Activated CD4-positive, alpha-beta T cell treated with anti-CD3 and anti-CD28 coated beads for 36 hours (primary cell): ENCODE results near the gene ROPN1. TPM values are rescaled to one million over a fixed set of nuclear protein-coding genes. Genes with fewer than 3 reads are reported as not detected.

Experiments
- ATAC-seq: fragments of 200-7000 bp; cut with Tn5 transposase; one replicate; pipeline ENCODE4 v1.10.0; 2021; ENCODE audit warnings: mild to moderate bottlenecking, moderate library complexity
- CTCF ChIA-PET: fragments of 350-600 bp; sonication (Branson Sonifier 250); formaldehyde crosslinking; loops from one replicate; lab custom pipeline; 2021; ENCODE audit warnings: antibody characterized with exemption; lab: Charles Lee
- POLR2A ChIA-PET: fragments of 350-600 bp; sonication (Branson Sonifier 250); formaldehyde crosslinking; loops from one replicate; lab custom pipeline; 2021; ENCODE audit warnings: antibody characterized with exemption, inconsistent platforms; lab: Charles Lee
- DNase-seq: peaks from one replicate; pipeline ENCODE4 v3.0.0-alpha.2; 2020
- H3K27ac Mint-ChIP-seq: one replicate; pipeline ENCODE4 v1.8.0; 2021; ENCODE audit warnings: mixed read lengths
- H3K27me3 Mint-ChIP-seq: one replicate; pipeline ENCODE4 v1.8.0; 2021; ENCODE audit warnings: mixed read lengths
- H3K36me3 Mint-ChIP-seq: one replicate; pipeline ENCODE4 v1.8.0; 2021; ENCODE audit warnings: low read depth, mixed read lengths
- H3K4me1 Mint-ChIP-seq: one replicate; pipeline ENCODE4 v1.8.0; 2021; ENCODE audit warnings: mixed read lengths
- H3K4me3 Mint-ChIP-seq: one replicate; pipeline ENCODE4 v1.8.0; 2021; ENCODE audit warnings: mild to moderate bottlenecking, moderate library complexity, mixed read lengths
- H3K9me3 Mint-ChIP-seq: one replicate; pipeline ENCODE4 v1.8.0; 2021; ENCODE audit warnings: low read depth, mixed read lengths
- intact Hi-C, 2 experiments: fragments of 100-400 bp; cut with DNase I in 1 of 2; cut with micrococcal nuclease in 1 of 2; formaldehyde crosslinking; loops; one replicate each; pipeline versions ENCODE4 v1.14.2 to v1.15.1; 2022 to 2024; cut with DNase I, micrococcal nuclease
- total RNA-seq, 2 experiments: library from RNA; stranded (reverse); gene quantifications; one replicate each; pipeline ENCODE4 v1.2.3, GENCODE V29; 2021

The ROPN1 gene
- total RNA-seq, 2 experiments from 2014 or later = not detected

GRCh38 chr3:123919353-123919752 lies 72.6 kb downstream of the ROPN1 start:
- CTCF ChIA-PET = interaction anchor here (0.7 kb wide), 1 partner anchor 22 kb away, joined by 3 read pairs; no protein-coding TSS in a partner anchor
- no peak overlapping the region for H3K4me3 Mint-ChIP-seq
- H3K27ac Mint-ChIP-seq = no peak overlapping the region
- no peaks in the 10 kb centered on the region for H3K27me3 Mint-ChIP-seq
- no peaks in the 10 kb centered on the region for H3K4me1 Mint-ChIP-seq
- no peak for DNase-seq
- POLR2A ChIA-PET = no interaction called here
- no peak for ATAC-seq
- H3K9me3 Mint-ChIP-seq = peaks cover 34% of the 10 kb centered on the region
- H3K36me3 Mint-ChIP-seq = peaks cover 71% of the 10 kb centered on the region
- intact Hi-C loops = no loop called here

Other genes starting within 250 kb of the ROPN1 start
- under 1 TPM in 1 of 2 experiments, not detected in 1; 0.07 TPM for gene MYLK, start 107.8 kb downstream of the ROPN1 start, total RNA-seq
- gene CCDC14, start 30.9 kb downstream of the ROPN1 start, total RNA-seq = 10 to 100 TPM; 35.4 to 52.4 TPM
- 1 to 10 TPM; 2.1 to 2.5 TPM for gene KALRN, start 41.2 kb upstream of the ROPN1 start, total RNA-seq